ENCODE data around the gene SYCE1. TPM values are rescaled to one million over a fixed set of nuclear protein-coding genes. Genes with fewer than 3 reads are reported as not detected.

SYCE1 gene
- total RNA-seq, 1 donor from 2014 or later: 2.1 TPM

DNA sequence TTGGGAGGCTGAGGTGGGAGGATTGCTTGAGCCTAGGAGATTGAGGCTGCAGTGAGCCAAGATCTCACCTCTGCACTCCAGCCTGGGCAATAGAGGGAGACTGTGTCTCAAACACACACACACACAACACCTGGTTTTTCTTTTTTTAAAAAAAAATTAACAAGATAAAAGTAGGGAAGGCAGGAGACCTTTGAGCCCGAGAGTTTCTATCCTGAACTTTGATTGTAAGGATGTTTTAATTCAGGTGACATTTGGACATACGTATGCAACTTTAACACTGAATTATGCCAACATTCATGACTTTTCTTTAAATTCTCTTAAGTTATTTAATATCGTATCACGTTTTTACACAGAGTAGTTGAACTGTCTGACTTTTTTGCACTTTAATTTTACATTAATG, 49.9 kb downstream of the SYCE1 start:
- DNase-seq (ENCODE audit: low spot score): no peak

GRCh38 chr10:133511907-133512528, 53.4 kb downstream of the SYCE1 start:
- no peak for DNase-seq (ENCODE audit: low spot score)

DNA sequence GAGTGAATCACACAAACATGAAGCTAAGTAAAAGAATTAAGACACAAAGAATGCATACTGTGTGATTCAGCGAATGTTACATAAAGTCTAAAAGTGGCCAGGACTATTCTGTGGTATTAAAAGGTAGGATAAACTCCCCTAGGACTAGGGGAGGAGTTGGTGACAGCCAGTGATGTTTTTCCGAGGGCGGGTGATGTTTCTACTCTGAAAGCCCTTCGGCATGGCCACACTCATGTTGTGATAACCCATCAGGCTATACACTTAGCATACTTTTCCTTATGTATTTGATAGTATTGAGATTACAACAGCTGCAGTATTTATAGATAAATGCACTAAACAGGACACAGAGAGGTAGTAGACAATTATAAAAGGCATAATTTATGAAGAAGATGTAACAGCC, 54.0 kb downstream of the SYCE1 start:
- DNase-seq (ENCODE audit: low spot score): no peak

DNA sequence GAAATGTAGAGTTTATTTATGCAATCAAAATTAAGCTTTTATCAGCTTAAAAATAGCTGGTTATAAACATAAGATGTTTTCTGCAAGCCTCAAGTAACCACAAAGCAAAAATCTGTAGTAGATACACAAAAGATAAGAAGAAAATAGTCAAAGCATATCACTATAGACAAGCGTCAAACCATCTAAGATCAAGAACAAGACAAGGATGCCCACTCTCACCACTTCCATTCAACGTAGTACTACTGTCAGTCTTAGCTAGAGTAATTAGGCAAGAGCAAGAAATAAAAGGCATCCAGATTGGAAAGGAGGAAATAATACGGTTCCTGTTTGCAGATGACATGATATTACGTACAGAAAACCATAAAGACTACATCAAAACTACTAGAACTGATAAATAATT, 55.7 kb downstream of the SYCE1 start:
- no peak for DNase-seq (ENCODE audit: low spot score)

Other genes starting within 250 kb of the SYCE1 start
- not detected for gene CALY, start 228.7 kb downstream of the SYCE1 start, total RNA-seq
- gene PRAP1, start 218.2 kb downstream of the SYCE1 start, total RNA-seq: 1.6 TPM
- 19.0 TPM for gene FUOM, start 207.6 kb downstream of the SYCE1 start, total RNA-seq
- 188 TPM for gene ECHS1, start 192.2 kb downstream of the SYCE1 start, total RNA-seq
- 3.6 TPM for gene PAOX, start 186.3 kb downstream of the SYCE1 start, total RNA-seq
- 33.3 TPM for gene MTG1, start 171.4 kb downstream of the SYCE1 start, total RNA-seq
- not detected for gene SPRN, start 141.0 kb downstream of the SYCE1 start, total RNA-seq
- 3.3 TPM for gene SCART1, start 111.6 kb downstream of the SYCE1 start, total RNA-seq
- 3.8 TPM for gene CYP2E1, start 38.2 kb downstream of the SYCE1 start, total RNA-seq
- gene FRG2B, start 61.2 kb upstream of the SYCE1 start, total RNA-seq: not detected

Data from mesenteric fat pad (tissue), 1 donor.